Nucleus accumbens (tissue), 56 donors: ENCODE results near the gene HCN2.

Source experiments
- DNase-seq, 56 donors: peaks; one replicate each; lab custom pipeline; 2025; lab: John Stamatoyannopoulos, UW

The HCN2 gene

DNA sequence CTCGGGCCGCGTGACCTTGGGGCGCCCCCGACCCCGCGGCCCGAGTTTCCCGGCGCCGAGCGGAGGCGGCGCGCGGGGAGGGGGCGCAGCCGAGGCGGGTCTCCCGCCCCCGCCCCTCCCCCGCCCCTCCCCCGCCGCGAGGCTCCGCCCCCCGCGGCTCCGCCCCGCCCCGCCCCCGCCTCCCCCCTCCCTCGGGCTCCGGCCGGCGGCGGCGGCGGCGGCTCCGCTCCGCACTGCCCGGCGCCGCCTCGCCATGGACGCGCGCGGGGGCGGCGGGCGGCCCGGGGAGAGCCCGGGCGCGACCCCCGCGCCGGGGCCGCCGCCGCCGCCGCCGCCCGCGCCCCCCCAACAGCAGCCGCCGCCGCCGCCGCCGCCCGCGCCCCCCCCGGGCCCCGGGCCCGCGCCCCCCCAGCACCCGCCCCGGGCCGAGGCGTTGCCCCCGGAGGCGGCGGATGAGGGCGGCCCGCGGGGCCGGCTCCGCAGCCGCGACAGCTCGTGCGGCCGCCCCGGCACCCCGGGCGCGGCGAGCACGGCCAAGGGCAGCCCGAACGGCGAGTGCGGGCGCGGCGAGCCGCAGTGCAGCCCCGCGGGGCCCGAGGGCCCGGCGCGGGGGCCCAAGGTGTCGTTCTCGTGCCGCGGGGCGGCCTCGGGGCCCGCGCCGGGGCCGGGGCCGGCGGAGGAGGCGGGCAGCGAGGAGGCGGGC, at the start of gene HCN2:
Gene HCN2 (plus strand): TSS at position 189 of the 703 bp plus-strand sequence. CDS start 65 bp downstream, at position 254.
- DNase-seq, result no peak

DNA sequence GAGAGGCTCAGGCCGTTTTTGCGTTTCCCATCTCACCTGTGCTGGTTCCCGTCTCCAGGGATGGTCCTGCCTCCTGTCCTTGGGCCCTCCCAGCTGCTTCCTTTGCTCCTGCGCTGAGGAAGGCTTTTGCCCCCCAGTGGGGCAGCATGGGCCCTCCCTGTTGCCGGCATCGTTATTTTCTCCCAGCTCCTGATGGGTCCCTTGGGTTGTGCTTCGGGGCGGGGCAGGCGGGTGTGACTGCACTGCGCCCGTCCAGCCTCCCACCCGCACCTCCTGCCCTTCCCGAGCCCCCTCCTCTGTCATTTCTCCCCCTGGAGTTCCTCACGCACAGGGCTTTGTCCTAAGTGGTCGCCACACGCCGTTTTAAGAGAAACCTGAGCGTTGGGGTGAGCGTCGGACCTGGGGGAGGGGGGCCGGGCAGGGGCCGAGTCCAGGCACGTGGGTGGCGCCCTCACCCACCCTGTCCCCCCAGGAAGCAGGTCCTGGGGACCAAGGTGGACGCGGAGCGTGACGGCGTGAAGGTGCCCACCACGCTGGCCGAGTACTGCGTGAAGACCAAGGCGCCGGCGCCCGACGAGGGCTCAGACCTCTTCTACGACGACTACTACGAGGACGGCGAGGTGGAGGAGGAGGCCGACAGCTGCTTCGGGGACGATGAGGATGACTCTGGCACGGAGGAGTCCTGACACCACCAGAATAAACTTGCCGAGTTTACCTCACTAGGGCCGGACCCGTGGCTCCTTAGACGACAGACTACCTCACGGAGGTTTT, 48.6 kb upstream of the HCN2 start:
- no peak for DNase-seq

DNA sequence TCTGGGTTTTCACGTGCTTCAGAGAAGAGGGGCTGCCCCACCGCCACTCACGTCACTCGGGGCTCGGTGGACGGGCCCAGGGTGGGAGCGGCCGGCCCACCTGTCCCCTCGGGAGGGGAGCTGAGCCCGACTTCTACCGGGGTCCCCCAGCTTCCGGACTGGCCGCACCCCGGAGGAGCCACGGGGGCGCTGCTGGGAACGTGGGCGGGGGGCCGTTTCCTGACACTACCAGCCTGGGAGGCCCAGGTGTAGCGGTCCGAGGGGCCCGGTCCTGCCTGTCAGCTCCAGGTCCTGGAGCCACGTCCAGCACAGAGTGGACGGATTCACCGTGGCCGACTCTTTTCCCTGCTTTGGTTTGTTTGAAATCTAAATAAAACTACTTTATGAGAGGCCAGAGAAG, 48.0 kb upstream of the HCN2 start:
- no peak for DNase-seq

DNA sequence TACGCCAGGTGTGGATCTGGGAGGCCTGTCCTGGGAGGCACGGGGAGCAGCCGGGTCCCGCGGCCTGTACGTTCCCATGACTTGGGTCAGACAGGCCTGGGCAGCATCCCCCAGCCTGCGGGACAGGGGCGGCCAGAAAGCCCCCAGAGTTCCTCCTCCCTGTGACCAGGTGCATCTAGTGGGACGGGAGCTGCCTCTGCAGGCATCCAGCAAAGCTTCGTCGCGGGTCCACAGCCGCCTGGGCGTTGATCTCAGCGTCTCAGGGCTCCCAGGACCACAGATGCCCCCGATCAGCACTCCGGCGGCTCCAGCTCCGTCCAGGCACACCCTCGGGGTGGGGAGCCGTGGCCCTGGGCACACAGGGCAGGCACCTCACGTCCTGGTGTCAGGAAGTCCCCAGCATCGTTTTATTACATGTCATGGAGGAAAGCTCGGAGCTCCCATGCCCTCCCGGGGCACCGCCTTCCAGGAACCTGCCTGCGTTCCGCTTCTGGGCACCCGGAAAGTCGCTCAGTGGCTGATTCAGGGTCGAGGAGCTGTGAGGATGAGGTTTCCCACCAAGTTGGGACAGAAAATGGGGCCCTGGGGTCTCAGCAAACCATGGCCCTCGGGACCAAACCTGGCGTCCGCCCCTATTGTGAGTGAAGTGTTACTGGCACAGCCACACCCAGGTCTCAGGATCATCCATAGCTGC, 47.4 kb upstream of the HCN2 start:
- no peak for DNase-seq

DNA sequence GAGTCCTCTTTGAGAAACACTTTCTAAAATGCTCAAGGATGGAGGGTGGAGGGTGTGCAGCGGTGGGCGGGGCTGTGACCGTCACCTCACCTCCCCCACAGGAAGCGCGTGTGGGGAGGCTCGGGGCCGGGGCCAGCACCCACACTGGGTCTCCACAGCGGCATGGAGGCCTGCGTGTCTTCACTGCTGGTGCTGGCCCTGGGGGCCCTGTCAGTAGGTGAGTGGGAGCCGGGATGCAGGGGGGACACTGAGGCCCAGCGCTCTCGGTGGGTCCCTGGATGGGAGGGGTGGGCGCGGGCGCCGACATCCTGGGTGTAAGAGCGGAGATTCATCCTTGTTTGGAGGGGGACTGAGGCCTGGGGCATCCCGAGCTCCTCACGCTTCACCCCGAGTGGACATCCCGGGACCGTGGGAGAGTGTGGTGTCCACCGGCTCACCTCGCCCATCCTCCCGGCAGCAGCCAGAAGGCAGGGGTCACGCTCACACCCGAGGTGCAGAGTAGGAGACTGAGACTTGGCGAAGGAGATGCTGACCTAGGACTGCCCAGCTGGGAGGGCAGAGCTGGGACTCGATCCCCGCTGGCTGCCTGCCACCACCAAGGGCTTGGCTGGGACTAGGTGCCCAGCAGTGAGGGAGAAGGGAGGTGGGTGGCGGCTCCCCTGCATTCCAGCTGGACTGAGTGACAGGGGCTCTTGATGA, 45.6 kb upstream of the HCN2 start, which contains the start of gene GZMM:
Gene GZMM (plus strand): TSS at position 144 of the 699 bp plus-strand sequence. CDS start 19 bp downstream, at position 163.
- peak in 1 of 56 donors; percentile 5 for DNase-seq

DNA sequence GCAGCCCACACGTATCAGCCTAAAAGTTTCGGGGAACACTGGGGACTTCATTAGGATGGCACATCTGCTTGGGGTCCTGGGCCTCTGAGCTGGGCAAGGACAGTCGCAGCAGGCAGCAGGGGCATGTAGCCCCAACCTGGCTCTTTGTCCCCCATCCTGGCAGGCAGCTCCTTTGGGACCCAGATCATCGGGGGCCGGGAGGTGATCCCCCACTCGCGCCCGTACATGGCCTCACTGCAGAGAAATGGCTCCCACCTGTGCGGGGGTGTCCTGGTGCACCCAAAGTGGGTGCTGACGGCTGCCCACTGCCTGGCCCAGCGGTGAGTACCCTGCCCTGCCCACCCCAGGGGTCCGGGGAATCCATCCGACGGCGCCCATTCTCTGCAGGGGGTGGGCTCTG, 42.6 kb upstream of the HCN2 start:
- DNase-seq, result no peak

DNA sequence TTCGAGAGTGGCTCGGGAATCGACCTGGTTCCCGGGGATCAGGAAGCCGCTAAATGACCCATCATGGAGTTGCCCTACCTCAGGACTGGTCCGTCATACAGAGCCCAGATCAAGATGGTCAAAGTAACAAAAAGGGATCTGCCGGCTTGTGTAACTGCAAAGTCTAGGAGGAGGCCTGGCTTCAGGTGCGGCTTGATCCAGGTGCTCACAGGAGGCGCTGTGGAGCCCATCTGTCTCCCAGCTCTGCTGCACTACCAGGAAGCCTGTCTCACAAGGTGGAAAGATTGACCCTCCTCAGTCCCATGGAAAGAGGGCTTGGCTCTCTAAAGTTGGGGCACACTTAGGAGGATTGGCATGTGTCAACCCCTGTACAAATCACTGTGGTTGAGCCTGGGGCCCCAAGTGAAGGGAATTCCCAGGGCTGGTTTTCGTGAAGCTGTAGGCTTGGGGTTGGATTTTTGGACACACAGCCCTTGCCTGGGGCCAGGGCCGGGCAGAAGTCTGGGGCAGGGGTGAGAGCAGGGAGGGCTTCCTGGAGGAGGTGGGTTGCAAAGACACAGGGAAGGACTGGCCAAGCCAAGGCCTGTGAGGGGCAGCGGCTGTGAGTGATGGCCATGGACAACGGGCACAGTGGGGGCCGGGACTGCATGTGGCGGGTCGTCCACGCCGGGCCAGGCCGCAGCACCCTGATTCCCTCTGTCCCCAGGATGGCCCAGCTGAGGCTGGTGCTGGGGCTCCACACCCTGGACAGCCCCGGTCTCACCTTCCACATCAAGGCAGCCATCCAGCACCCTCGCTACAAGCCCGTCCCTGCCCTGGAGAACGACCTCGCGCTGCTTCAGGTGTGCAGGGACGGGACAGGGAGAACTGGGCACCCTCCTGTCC, 41.6 kb upstream of the HCN2 start:
- no peak for DNase-seq

DNA sequence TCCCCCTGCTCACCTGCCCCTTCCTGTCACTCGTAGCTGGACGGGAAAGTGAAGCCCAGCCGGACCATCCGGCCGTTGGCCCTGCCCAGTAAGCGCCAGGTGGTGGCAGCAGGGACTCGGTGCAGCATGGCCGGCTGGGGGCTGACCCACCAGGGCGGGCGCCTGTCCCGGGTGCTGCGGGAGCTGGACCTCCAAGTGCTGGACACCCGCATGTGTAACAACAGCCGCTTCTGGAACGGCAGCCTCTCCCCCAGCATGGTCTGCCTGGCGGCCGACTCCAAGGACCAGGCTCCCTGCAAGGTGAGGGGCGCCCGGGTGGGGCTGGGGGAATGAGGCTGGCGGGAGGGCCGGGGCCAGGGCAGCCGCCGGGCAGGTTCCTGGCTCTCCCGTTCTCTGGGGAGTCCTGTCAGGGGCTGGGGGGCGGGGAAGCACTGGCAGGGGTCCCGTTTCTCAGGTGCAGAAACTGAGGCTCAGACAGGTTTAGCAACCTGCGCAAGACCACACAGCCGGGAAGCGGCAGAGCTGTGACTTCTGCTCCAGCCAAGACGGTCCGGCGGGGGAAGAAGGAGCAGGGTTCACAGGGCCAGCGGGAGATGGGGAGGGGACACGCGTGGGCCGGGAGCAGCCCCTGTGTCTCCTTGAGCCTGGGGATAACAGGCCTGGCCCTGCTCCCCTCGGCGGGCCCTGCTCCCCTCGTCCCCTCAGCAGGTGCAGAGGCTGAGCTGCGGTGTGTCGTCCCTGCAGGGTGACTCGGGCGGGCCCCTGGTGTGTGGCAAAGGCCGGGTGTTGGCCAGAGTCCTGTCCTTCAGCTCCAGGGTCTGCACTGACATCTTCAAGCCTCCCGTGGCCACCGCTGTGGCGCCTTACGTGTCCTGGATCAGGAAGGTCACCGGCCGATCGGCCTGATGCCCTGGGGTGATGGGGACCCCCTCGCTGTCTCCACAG, 40.5 kb upstream of the HCN2 start:
- DNase-seq, result no peak

DNA sequence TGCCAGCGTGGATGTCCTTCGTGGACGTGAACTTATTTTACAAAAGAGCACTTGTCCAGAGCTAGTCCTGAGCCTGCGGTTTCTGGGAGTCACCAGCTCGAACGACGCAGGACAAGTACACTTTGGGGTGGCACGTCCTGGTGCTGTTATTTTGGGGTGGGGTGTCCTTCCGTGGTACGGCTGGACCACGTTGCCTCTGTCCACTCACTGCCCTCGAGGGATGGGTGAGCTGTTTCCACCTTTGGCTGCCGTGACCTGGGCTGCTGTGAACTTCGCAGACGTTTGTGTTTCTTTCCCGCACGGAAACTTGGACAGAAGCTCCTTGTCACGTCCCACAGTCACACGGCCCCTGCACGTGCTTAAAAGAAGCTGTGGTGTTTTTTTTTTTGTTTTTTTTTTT, 34.9 kb upstream of the HCN2 start:
- no peak for DNase-seq

DNA sequence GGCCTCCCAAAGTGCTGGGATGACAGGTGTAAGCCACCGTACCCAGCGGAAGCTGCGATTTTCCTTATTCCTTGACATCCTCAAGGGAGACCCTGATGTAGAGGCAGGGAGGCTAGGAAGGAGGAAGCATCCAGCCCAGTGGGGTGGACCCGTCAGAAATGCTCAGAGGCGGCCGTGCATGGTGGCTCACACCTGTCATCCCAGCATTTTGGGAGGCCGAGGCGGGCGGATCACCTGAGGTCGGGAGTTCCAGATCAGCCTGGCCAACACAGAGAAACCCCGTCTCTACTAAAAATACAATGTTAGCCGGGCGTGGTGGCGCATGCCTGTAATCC, 34.2 kb upstream of the HCN2 start:
- DNase-seq, result no peak

DNA sequence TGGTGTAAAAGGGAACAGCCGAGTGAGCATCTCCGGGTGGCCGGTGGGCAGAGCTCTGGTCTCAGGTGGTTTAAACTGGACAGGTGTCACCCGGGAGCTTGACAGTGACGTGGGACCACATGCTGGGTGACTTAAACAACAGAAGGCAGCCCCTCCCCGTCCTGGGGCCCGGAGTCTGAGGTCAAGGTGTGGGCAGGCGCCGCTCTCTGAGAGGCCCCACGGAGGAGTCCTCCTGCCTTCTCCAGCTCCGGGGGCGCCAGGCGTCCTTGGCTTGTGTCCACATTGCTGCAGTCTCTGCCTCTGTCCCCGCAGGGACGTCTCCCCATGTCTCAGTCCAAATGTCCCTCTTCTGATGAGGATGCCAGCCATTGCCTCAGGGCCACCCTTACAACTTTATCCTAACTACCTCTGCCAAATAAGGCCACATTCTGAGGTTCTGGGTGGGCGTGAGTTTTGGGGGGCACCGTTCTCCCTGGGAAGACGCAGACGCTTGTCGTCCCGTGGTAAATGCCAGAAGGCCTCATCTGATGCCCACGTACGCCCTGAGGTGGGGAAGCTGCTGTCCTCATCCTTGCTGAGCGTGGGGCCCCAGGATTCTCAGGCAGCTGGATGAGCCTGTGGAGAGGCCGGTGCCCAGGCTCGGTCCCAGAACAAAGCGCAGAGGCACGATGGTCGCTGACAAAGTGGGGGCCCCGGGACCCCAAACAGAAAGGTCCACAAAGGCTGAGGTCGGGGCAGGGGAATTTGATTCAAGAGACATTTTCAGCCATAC, 32.9 kb upstream of the HCN2 start:
- DNase-seq, result no peak

DNA sequence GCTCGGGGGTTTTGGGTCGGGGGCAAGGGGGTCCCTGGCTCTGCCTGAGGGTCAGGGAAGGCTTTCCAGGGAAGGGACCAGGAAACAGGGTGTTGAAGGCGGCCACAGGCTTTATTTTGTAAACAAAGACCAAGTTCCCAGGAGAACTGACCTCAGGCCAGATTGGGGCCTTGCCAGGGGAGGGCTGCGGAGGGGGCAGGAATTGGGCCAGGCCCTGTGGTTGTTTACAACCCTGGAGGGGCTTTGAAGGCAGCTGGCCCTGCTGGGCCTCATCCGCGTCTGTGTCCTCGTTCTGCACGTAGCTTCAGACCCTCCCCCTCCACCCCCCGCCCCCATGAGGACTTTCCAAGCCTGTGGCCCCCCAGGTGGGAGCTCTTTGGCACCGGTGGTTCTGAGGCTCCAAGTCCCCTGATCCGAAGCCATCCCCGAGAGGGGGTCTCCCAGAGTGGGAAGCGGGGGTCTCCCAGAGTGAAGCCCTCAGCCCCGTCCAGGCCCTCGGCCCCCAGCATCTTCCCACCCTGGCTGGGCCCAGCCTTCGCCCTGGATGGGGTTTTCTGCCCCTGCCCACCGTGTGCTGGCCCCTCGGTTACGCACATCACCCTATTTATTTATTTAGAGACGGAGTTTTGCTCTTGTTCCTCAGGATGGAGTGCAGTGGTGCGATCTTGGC, 30.8 kb upstream of the HCN2 start:
- peak in 16 of 56 donors; percentile 10 to 64 (median 29) for DNase-seq

DNA sequence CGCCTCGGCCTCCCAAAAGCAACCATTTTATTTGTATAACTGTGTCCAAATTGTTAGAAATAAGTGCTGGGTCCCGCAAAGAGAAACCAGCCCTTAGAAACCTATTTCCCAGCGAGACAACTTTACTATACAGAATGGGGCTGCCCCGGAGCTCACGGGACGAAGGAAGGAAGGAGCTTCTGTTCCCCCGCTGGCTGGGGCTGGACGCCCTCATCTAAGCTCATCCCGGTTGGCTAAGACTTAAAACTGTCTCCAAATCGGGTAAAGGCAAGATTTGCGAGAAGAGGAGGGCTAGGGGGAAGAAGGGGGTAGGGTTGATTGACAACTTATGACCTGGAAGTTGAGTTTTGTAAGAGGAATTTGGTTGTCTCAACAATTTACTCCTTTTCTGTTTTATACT, 29.6 kb upstream of the HCN2 start:
- DNase-seq, result no peak

DNA sequence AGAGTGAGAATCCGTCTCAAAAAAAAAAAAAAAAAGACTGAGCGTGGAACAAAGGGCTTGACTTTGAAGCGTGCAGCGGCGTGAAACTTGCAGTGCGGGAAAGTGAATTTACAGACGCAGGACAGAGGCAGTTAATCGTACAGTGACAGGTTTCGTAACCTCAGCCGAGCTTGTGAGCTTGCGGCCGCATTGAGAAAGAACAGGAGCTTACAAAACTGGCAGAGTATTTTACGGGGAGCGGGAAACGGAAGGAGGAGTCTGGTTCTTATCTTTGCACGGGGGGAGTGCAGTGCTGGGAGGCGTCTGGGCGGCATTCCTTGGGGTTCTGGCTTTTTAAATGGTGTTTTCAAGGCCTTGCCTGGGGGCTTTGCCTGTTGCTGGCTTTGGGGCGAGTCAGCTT, 23.3 kb upstream of the HCN2 start:
- no peak for DNase-seq

DNA sequence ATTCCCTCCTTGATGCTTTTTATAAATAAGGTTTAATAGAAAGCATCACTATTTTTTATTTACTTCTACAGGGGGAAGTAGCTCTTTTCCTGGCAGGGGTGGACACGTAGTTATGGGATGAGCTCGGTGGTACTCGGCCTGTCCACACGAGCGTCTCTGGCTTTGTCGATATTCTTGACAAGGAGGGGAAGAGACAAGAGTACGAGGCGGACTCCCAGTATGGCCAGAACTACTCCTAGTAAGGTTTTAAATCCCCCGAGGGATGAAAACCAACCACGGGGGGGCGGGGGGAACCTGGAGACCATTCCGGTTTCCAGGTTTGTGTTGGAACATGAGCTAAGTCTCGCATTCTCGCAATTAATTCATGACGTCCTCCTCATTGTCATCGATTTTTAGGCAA, 22.8 kb upstream of the HCN2 start:
- DNase-seq, result no peak

DNA sequence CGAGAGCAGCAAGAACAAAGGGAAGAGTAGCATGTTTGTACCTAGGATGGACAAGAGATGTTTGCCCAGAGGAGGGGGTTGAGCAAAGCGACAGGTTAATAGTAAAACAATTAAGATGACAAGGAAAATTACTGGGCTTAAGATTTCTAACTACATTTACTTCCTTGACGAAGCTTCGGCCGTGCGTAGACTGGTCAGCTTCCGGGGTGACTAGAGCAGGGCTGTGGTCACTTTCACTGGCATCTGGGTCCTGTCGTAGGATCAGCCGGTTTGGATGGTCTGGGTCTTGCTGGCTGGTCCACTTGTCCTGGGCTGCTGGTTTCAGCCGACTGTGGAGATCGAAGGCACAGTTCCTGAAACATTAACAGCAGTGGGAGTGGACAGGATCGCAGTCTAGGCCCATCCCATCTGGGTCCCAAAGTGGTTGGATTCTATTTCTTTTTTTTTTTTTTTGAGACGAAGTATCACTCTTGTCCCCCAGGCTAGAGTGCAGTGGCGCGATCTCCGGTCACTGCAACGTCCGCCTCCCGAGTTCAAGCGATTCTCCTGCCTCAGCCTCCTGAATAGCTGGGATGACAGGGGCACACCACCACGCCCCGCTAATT, 22.3 kb upstream of the HCN2 start:
- no peak for DNase-seq

DNA sequence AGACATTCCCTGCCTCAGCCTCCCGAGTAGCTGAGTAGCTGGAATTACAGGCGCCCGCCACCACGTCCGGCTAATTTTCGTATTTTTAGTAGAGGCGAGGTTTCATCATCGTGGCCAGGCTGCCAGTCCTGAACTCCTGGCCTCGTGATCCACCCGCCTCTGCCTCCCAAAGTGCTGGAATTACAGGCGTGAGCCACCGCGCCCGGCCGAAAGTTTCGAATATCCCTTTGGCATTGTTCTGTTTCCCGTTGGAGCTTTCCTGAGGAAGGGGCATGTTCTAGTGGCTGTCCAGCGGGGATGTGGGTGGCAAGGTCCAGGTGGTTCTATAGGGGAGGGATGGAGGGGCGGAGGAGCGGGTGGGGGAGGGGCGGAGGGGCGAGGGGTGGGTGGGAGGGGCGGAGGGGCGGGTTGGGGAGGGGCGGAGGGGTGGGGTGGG, 19.4 kb upstream of the HCN2 start:
- DNase-seq, result no peak
